Measurements from ENCODE around the gene SCYGR4.

GRCh38 chr2:227634201-227634600 is 16.9 kb downstream of the SCYGR4 start:
- no peak for TF ChIP-seq CTCF (IDR thresholded peaks at IDR 0.05; ENCODE audit: insufficient read depth, low read depth, low read length)
- no peak for TF ChIP-seq EZH2 (IDR thresholded peaks at IDR 0.05; ENCODE audit: insufficient read depth, low read length)
